Measurements from ENCODE around the gene EEF1A1.

EEF1A1 gene

DNA sequence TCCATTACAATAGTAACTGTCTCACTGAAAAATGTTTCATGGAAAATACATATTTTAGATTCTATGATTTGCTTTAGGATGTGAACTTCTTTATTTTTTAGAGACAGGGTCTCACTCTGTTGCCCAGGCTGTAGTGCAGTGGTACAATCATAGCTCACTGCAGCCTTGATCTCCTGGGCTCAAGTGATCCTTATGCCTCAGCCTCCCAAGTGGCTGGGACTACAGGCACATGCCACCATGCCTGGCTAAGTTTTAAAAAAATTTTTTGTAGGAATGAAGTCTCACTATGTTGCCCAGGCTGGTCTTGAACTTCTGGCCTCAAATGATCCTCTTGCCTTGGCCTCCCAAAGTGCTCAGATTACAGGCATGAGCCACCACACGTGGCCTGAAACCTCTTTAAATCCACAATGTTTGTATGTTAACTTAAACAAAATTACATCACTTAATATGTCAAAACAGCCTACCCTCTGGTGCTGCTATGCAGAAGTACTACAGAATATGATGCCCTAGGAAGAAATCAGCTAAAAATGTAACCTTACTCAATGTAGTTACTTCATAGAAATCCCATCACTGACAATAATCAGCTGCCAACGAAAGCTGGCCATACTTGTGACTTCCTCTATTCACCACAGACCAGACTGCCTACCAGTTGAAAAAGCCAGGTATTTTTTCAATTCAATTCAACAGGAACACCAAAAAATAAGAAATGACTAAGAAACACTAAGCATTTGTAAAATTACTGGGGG is 17.6 kb downstream of the EEF1A1 start:
- DNase-seq, result no peak

GRCh38 chr6:73497915-73498314 is 22.9 kb downstream of the EEF1A1 start:
- no peak for DNase-seq

- no peak for DNase-seq
These were observed 29.5 kb downstream of the EEF1A1 start for GRCh38 chr6:73491377-73491776.

GRCh38 chr6:73487473-73487872 is 33.4 kb downstream of the EEF1A1 start:
- no peak for DNase-seq

- DNase-seq, result no peak
These were observed 36.4 kb downstream of the EEF1A1 start for GRCh38 chr6:73484438-73484837.

DNA sequence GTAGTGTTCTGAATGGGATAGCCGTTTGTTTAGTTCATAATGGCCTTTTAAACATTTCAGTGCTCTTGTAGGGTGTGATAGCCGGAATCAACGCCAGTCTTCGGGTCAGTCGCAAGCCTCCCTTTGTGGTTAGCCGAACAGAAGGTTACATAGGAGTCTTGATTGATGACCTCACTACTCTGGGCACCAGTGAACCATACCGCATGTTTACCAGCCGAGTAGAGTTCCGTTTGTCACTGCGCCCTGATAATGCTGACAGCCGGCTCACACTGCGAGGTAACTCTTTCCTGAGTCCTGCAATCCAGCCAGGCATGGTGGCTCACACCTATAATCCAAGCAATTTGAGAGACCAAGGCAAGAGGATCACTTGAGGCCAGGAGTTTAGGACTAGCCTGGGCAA is 38.9 kb downstream of the EEF1A1 start:
- DNase-seq, result no peak

DNA sequence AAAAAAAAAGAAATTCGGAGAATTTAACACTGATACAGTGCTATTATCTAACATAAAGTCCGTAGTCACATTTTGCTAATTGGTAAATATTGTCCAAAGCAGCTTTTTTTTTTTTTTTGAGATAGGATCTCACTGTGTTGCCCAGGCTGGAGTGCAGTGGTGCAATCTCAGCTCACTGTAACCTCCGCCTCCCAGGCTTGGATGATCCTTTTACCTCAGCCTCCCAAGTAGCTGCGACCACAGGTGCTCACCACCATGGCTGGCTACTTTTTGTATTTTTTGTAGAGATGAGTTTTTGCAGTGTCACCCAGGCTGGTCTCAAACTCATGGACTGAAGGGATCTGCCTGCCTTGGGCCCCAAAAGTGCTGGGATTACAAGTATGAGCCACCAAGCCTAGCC is 43.4 kb downstream of the EEF1A1 start:
- DNase-seq, result no peak

GRCh38 chr6:73476723-73477122 is 44.1 kb downstream of the EEF1A1 start:
- DNase-seq, result no peak

- DNase-seq, result no peak
These were observed 49.0 kb downstream of the EEF1A1 start for GRCh38 chr6:73471686-73472290.
